SK-N-SH (cell line): ENCODE results near the gene NEU4. TPM values are rescaled to one million over a fixed set of nuclear protein-coding genes. Genes with fewer than 3 reads are reported as not detected.

Source experiments
- CTCF ChIA-PET: fragments of 300-600, 350-600 bp; formaldehyde crosslinking; extraction: SDS; loops from one replicate; lab custom pipeline; 2021; lab: Yijun Ruan, JAX
- POLR2A ChIA-PET: fragments of 350-600 bp; sonication (Branson Sonifier 250); formaldehyde crosslinking; extraction: SDS; loops from one replicate; lab custom pipeline; 2020; ENCODE audit warnings: antibody characterized with exemption, inconsistent platforms; lab: Yijun Ruan, JAX
- DNase-seq: peaks from one replicate; pipeline ENCODE4 v3.0.0; 2012
- H2AFZ ChIP-seq: fragments of 200-600 bp; sonication (generic); 2 replicates; pipeline ENCODE4 v1.8.1; 2016; ENCODE audit warnings: antibody characterized with exemption, mild to moderate bottlenecking, low read depth
- H3F3A ChIP-seq: fragments of 200-600 bp; sonication (generic); replicated peaks from 2 replicates; pipeline ENCODE3; 2016; ENCODE audit warnings: antibody characterized with exemption, mild to moderate bottlenecking; ENCODE audit not compliant: insufficient read depth
- H3K27ac ChIP-seq, 2 experiments: fragments of 200-500 bp in 1 of 2; fragments of 200-600 bp in 1 of 2; sonication (Bioruptor generic) in 1 of 2; sonication (generic), shearing (Covaris generic) in 1 of 2; 2 replicates each; pipeline versions ENCODE4 v1.5.1 to v1.6.1; 2014 to 2016; ENCODE audit warnings: low read depth in 2 of 2, inconsistent platforms in 1 of 2, low read length in 1 of 2, mild to moderate bottlenecking in 1 of 2, mixed read lengths in 1 of 2
- H3K27me3 ChIP-seq: fragments of 200-600 bp; sonication (generic), shearing (Covaris generic); 2 replicates; pipeline ENCODE4 v1.6.1; 2016; ENCODE audit warnings: mixed run types; ENCODE audit not compliant: insufficient read depth
- H3K36me3 ChIP-seq, 2 experiments: fragments of 200-500 bp in 1 of 2; fragments of 200-600 bp in 1 of 2; sonication (Bioruptor generic) in 1 of 2; sonication (generic) in 1 of 2; replicated peaks in 1 of 2; 2 replicates each; pipeline versions ENCODE3 to v1.5.1; 2014 to 2016; ENCODE audit warnings: low read length in 1 of 2, mild to moderate bottlenecking in 1 of 2; ENCODE audit not compliant: insufficient read depth in 2 of 2, control insufficient read depth in 1 of 2
- H3K4me1 ChIP-seq, 2 experiments: fragments of 200-500 bp in 1 of 2; fragments of 200-600 bp in 1 of 2; sonication (Bioruptor generic) in 1 of 2; sonication (generic), shearing (Covaris generic) in 1 of 2; 2 replicates each; pipeline versions ENCODE4 v1.5.1 to v1.6.1; 2014 to 2016; ENCODE audit warnings: low read depth in 1 of 2, low read length in 1 of 2, mixed run types in 1 of 2; ENCODE audit not compliant: insufficient read depth in 2 of 2, control insufficient read depth in 1 of 2
- H3K4me2 ChIP-seq: fragments of 200-600 bp; sonication (generic), shearing (Covaris generic); 2 replicates; pipeline ENCODE4 v1.6.1; 2017; ENCODE audit warnings: mixed run types
- H3K4me3 ChIP-seq, 2 experiments: fragments of 200-500 bp in 1 of 2; fragments of 200-600 bp in 1 of 2; sonication (Bioruptor generic) in 1 of 2; sonication (generic), shearing (Covaris generic) in 1 of 2; 2 replicates each; pipeline versions ENCODE4 v1.5.1 to v1.8.1; 2014 to 2016; ENCODE audit warnings: low read depth in 2 of 2, inconsistent platforms in 1 of 2, low read length in 1 of 2, mild to moderate bottlenecking in 1 of 2, mixed read lengths in 1 of 2, moderate library complexity in 1 of 2
- H3K79me2 ChIP-seq: fragments of 200-600 bp; sonication (generic); 2 replicates; pipeline ENCODE4 v1.8.1; 2017; ENCODE audit warnings: mild to moderate bottlenecking; ENCODE audit not compliant: insufficient read depth
- H3K9ac ChIP-seq: fragments of 200-600 bp; sonication (generic); 2 replicates; pipeline ENCODE4 v1.6.1; 2017; ENCODE audit warnings: mixed run types
- H3K9me2 ChIP-seq: fragments of 200-600 bp; sonication (generic); 2 replicates; pipeline ENCODE4 v1.6.1; 2017; ENCODE audit warnings: mixed run types
- H3K9me3 ChIP-seq: fragments of 200-600 bp; sonication (generic); 2 replicates; pipeline ENCODE4 v1.6.1; 2017; ENCODE audit warnings: mixed run types, mild to moderate bottlenecking, moderate library complexity
- H4K20me1 ChIP-seq: fragments of 200-600 bp; sonication (generic); 2 replicates; pipeline ENCODE4 v1.6.1; 2017; ENCODE audit warnings: mild to moderate bottlenecking, mixed run types; ENCODE audit not compliant: insufficient read depth
- ELF1 ChIP-seq: IDR thresholded peaks from 2 replicates; pipeline ENCODE4 v1.4.0; 2012
- FOXM1 ChIP-seq: IDR thresholded peaks from 2 replicates; pipeline ENCODE4 v1.4.0; 2012; ENCODE audit warnings: low read depth, mild to moderate bottlenecking
- IRF3 ChIP-seq: fragments of 150-350 bp; IDR thresholded peaks from 2 replicates; pipeline ENCODE4 v1.6.1; 2016; ENCODE audit warnings: mild to moderate bottlenecking, low read depth, low read length
- JUND ChIP-seq: IDR thresholded peaks from 2 replicates; pipeline ENCODE4 v1.4.0; 2012
- MXI1 ChIP-seq: IDR thresholded peaks from 2 replicates; pipeline ENCODE4 v1.6.1; 2012; ENCODE audit warnings: mild to moderate bottlenecking, low read depth, low read length, improper control_type of control experiment
- NRF1 ChIP-seq: IDR thresholded peaks from 2 replicates; pipeline ENCODE4 v1.6.1; 2012; ENCODE audit warnings: low read depth, mild to moderate bottlenecking, low read length
- RAD21 ChIP-seq: IDR thresholded peaks from 2 replicates; pipeline ENCODE4 v1.6.1; 2012; ENCODE audit warnings: mild to moderate bottlenecking, low read length
- RXRA ChIP-seq: IDR thresholded peaks from 2 replicates; pipeline ENCODE4 v1.4.0; 2012; ENCODE audit warnings: low read depth, mild to moderate bottlenecking, borderline replicate concordance
- TAF1 ChIP-seq: IDR thresholded peaks from 2 replicates; pipeline ENCODE4 v1.6.1; 2012; ENCODE audit warnings: low read depth, mild to moderate bottlenecking, low read length, moderate library complexity, borderline replicate concordance
- USF1 ChIP-seq: IDR thresholded peaks from 2 replicates; pipeline ENCODE4 v1.4.0; 2012; ENCODE audit warnings: low read depth, borderline replicate concordance
- WGBS: methylation state at CpG from one replicate; pipeline ENCODE4 v1.1.6; 2017; ENCODE audit warnings: low lambda C conversion rate; 5-methylcytosine and 5-hydroxymethylcytosine counted together
- polyA plus RNA-seq, 3 experiments: library from polyadenylated mRNA; depleted of rRNA; stranded (reverse); fragments of >200 nt; gene quantifications; 2 replicates each; pipeline ENCODE4 v1.2.3, GENCODE V29; 2012
- TF ChIP-seq, protein P1 (sequence below): IDR thresholded peaks from 2 replicates; pipeline ENCODE4 v1.4.0; 2012; ENCODE audit warnings: low read depth
- TF ChIP-seq, protein P2 (sequence below): fragments of 200-600 bp; sonication (generic); IDR thresholded peaks from 2 replicates; pipeline ENCODE4 v1.6.1; 2017; ENCODE audit warnings: antibody characterized with exemption, mild to moderate bottlenecking, moderate library complexity

Gene NEU4
- polyA plus RNA-seq, 1 of the 3 experiments (the other 2 are of a cell fraction), result 0.05 TPM

DNA sequence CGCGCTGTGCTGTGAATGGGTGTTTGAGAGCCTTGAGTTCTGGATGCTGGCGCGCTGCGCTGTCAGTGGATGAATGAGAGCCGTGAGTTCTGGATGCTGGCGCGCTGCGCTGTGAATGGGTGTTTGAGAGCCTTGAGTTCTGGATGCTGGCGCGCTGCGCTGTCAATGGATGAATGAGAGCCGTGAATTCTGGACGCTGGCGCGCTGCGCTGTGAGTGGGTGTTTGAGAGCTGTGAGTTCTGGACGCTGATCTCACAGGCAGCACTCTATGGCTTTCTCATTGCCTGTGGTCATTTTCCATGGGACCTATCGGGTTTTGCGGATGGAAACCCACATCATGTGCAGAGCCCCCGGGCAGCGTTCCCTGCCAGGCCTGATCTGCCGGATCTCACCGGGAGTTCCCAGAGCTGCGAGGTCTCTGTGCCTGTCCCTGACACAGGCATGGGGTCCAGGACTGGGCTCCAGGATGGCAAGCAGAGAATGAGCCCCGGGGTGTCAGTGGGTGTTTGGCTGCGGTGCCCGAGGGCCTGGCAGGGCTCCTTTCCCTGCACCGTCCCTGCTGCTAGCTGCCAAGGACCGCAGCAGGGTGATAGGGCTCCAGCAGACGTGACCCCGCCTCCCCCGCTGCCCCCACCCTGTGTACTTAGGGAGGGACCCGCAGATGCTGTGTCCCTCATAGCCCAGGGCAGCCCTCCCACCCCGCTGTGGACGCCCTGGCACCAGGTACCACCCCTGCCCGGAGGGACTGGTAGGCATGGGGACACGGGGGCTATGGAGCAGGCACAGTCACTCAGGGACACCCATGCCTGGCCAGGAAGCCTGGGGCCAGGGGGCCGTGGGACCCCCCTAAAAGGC, 40.0 kb downstream of the NEU4 start:
- Histone ChIP-seq H3K4me3 (no peak overlapping the region), H3K4me2 (no peak overlapping the region), H3K9me3 (no peaks in the 10 kb centered on the region), H4K20me1 (no peaks in the 10 kb centered on the region), H3K9me2 (no peaks in the 10 kb centered on the region), H3K79me2 (no peaks in the 10 kb centered on the region), H3K4me1 (peaks cover 5 to 23% of the 10 kb centered on the region in 2 experiments; a peak in 3 of 4 replicates), H2AFZ (no peak overlapping the region), H3F3A (no peaks in the 10 kb centered on the region), H3K27me3 (no peaks in the 10 kb centered on the region), H3K27ac (no peak overlapping the region), H3K36me3 (no peaks in the 10 kb centered on the region), H3K9ac (no peak overlapping the region)
- peak; percentile 72 for DNase-seq
- CTCF ChIA-PET, result interaction anchor here (0.6 kb wide), 1 partner anchor 698 kb away, joined by 3 read pairs; no protein-coding TSS in a partner anchor
- TF ChIP-seq TAF1, result no peak
- TF ChIP-seq, protein P1, sequence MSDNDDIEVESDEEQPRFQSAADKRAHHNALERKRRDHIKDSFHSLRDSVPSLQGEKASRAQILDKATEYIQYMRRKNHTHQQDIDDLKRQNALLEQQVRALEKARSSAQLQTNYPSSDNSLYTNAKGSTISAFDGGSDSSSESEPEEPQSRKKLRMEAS, result no peak
- TF ChIP-seq NRF1, result no peak
- TF ChIP-seq FOXM1, result no peak
- TF ChIP-seq USF1, result no peak
- no peak for TF ChIP-seq RAD21
- TF ChIP-seq, protein P2, sequence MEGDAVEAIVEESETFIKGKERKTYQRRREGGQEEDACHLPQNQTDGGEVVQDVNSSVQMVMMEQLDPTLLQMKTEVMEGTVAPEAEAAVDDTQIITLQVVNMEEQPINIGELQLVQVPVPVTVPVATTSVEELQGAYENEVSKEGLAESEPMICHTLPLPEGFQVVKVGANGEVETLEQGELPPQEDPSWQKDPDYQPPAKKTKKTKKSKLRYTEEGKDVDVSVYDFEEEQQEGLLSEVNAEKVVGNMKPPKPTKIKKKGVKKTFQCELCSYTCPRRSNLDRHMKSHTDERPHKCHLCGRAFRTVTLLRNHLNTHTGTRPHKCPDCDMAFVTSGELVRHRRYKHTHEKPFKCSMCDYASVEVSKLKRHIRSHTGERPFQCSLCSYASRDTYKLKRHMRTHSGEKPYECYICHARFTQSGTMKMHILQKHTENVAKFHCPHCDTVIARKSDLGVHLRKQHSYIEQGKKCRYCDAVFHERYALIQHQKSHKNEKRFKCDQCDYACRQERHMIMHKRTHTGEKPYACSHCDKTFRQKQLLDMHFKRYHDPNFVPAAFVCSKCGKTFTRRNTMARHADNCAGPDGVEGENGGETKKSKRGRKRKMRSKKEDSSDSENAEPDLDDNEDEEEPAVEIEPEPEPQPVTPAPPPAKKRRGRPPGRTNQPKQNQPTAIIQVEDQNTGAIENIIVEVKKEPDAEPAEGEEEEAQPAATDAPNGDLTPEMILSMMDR, result no peak
- no peak for TF ChIP-seq JUND
- TF ChIP-seq MXI1, result no peak
- no peak for TF ChIP-seq RXRA
- no peak for TF ChIP-seq IRF3
- no peak for TF ChIP-seq ELF1
- POLR2A ChIA-PET, result no interaction called here
- WGBS, result 33% methylated on average over 34 of the region's 39 CpGs
